H9 (cell line): ENCODE results near the gene NFAM1. TPM values are rescaled to one million over a fixed set of nuclear protein-coding genes. Genes with fewer than 3 reads are reported as not detected.

Experiments
- DNase-seq: peaks from one replicate; pipeline ENCODE4 v3.0.0-alpha.2; 2017
- H2AFZ ChIP-seq: one replicate; pipeline ENCODE4 v1.6.1; 2013; ENCODE audit warnings: mild to moderate bottlenecking, low read length, control low read depth, moderate library complexity
- H2AK5ac ChIP-seq: 2 replicates; pipeline ENCODE4 v1.6.1; 2013; ENCODE audit warnings: low read length, control low read depth, mixed read lengths; ENCODE audit not compliant: insufficient read length
- H2BK120ac ChIP-seq: one replicate; pipeline ENCODE4 v1.6.1; 2013; ENCODE audit warnings: low read depth, mild to moderate bottlenecking, low read length, control low read depth, inconsistent platforms; ENCODE audit not compliant: poor library complexity, severe bottlenecking
- H2BK12ac ChIP-seq: 2 replicates; pipeline ENCODE4 v1.6.1; 2013; ENCODE audit warnings: low read length, control low read depth, mixed read lengths, low read depth; ENCODE audit not compliant: insufficient read length
- H2BK15ac ChIP-seq: 2 replicates; pipeline ENCODE4 v1.6.1; 2013; ENCODE audit warnings: low read depth, low read length, control low read depth
- H2BK20ac ChIP-seq: one replicate; pipeline ENCODE4 v1.6.1; 2013; ENCODE audit warnings: low read depth, mild to moderate bottlenecking, low read length, control low read depth, inconsistent platforms; ENCODE audit not compliant: poor library complexity, severe bottlenecking
- H2BK5ac ChIP-seq: 2 replicates; pipeline ENCODE4 v1.6.1; 2013; ENCODE audit warnings: low read length, control low read depth, mixed read lengths; ENCODE audit not compliant: insufficient read length
- H3K14ac ChIP-seq: 2 replicates; pipeline ENCODE4 v1.6.1; 2013; ENCODE audit warnings: low read length, control low read depth; ENCODE audit not compliant: insufficient read depth
- H3K18ac ChIP-seq: 2 replicates; pipeline ENCODE4 v1.6.1; 2013; ENCODE audit warnings: low read depth, mild to moderate bottlenecking, mixed read lengths, low read length, control low read depth; ENCODE audit not compliant: insufficient read length
- H3K23ac ChIP-seq: 2 replicates; pipeline ENCODE4 v1.6.1; 2013; ENCODE audit warnings: low read length, control low read depth, mixed read lengths, low read depth; ENCODE audit not compliant: insufficient read length
- H3K23me2 ChIP-seq: 2 replicates; pipeline ENCODE4 v1.6.1; 2013; ENCODE audit warnings: low read depth, mild to moderate bottlenecking, mixed read lengths, low read length, control low read depth; ENCODE audit not compliant: insufficient read length, poor library complexity, severe bottlenecking
- H3K27ac ChIP-seq: 2 replicates; pipeline ENCODE4 v1.5.1; 2013; ENCODE audit warnings: low read length, control low read depth, mixed read lengths, low read depth; ENCODE audit not compliant: insufficient read length
- H3K27me3 ChIP-seq: 2 replicates; pipeline ENCODE4 v1.6.1; 2013; ENCODE audit warnings: low read length, control low read depth, inconsistent platforms; ENCODE audit not compliant: insufficient read depth
- H3K4ac ChIP-seq: 2 replicates; pipeline ENCODE4 v1.6.1; 2013; ENCODE audit warnings: low read depth, mild to moderate bottlenecking, control low read depth, inconsistent platforms, low read length, moderate library complexity
- H3K4me1 ChIP-seq: 2 replicates; pipeline ENCODE4 v1.6.1; 2013; ENCODE audit warnings: low read length, control low read depth, inconsistent platforms; ENCODE audit not compliant: insufficient read depth
- H3K4me2 ChIP-seq: 2 replicates; pipeline ENCODE4 v1.6.1; 2013; ENCODE audit warnings: low read length, control low read depth, mixed read lengths; ENCODE audit not compliant: insufficient read length, insufficient read depth
- H3K56ac ChIP-seq: 2 replicates; pipeline ENCODE4 v1.6.1; 2013; ENCODE audit warnings: low read depth, mild to moderate bottlenecking, mixed read lengths, low read length, control low read depth; ENCODE audit not compliant: insufficient read length
- H3K79me1 ChIP-seq: 2 replicates; pipeline ENCODE4 v1.6.1; 2013; ENCODE audit warnings: low read depth, mild to moderate bottlenecking, moderate library complexity, low read length, control low read depth, inconsistent platforms; ENCODE audit not compliant: insufficient read depth, poor library complexity, severe bottlenecking
- H3K79me2 ChIP-seq: 2 replicates; pipeline ENCODE4 v1.6.1; 2013; ENCODE audit warnings: low read length, control low read depth, inconsistent platforms; ENCODE audit not compliant: insufficient read depth
- H3K9ac ChIP-seq: 2 replicates; pipeline ENCODE4 v1.6.1; 2013; ENCODE audit warnings: low read length, control low read depth, mixed read lengths; ENCODE audit not compliant: insufficient read length; ENCODE audit errors: extremely low read depth
- H3K9me3 ChIP-seq: one replicate; pipeline ENCODE4 v1.6.1; 2013; ENCODE audit warnings: low read depth, low read length, inconsistent platforms; ENCODE audit not compliant: control insufficient read depth
- H3T11ph ChIP-seq: one replicate; pipeline ENCODE4 v1.6.1; 2013; ENCODE audit warnings: mild to moderate bottlenecking, low read length, control low read depth, inconsistent platforms
- H4K20me1 ChIP-seq: one replicate; pipeline ENCODE4 v1.6.1; 2013; ENCODE audit not compliant: control insufficient read depth, insufficient read length, insufficient read depth
- H4K5ac ChIP-seq: 2 replicates; pipeline ENCODE4 v1.6.1; 2013; ENCODE audit warnings: low read depth, mild to moderate bottlenecking, mixed read lengths, low read length, control low read depth; ENCODE audit not compliant: insufficient read length
- H4K8ac ChIP-seq: replicated peaks from 2 replicates; pipeline ENCODE4 v1.6.1; 2013; ENCODE audit warnings: low read length, control low read depth, mixed read lengths, low read depth; ENCODE audit not compliant: insufficient read length
- H4K91ac ChIP-seq: 2 replicates; pipeline ENCODE4 v1.6.1; 2013; ENCODE audit warnings: low read depth, mild to moderate bottlenecking, moderate library complexity, mixed read lengths, low read length, control low read depth; ENCODE audit not compliant: insufficient read length
- H3K27ac Mint-ChIP-seq, 3 experiments: 2 replicates in 2 of 3; 3 replicates in 1 of 3; pipeline ENCODE4 v1.8.0; 2020 to 2021; ENCODE audit warnings: mixed read lengths in 3 of 3, mild to moderate bottlenecking in 1 of 3, moderate library complexity in 1 of 3
- H3K27me3 Mint-ChIP-seq: 2 replicates; pipeline ENCODE4 v1.8.0; 2021; ENCODE audit warnings: low read depth, mild to moderate bottlenecking, moderate library complexity, mixed read lengths
- H3K36me3 Mint-ChIP-seq, 3 experiments: 2 replicates in 2 of 3; 3 replicates in 1 of 3; pipeline ENCODE4 v1.8.0; 2020 to 2021; ENCODE audit warnings: low read depth in 3 of 3, mixed read lengths in 3 of 3; ENCODE audit not compliant: insufficient read depth in 1 of 3
- H3K4me1 Mint-ChIP-seq, 2 experiments: 2 replicates each; pipeline ENCODE4 v1.8.0; 2020; ENCODE audit warnings: mixed read lengths in 2 of 2
- H3K4me3 Mint-ChIP-seq, 2 experiments: 2 replicates in 1 of 2; 3 replicates in 1 of 2; pipeline ENCODE4 v1.8.0; 2020 to 2021; ENCODE audit warnings: mild to moderate bottlenecking in 2 of 2, mixed read lengths in 2 of 2, moderate library complexity in 1 of 2
- H3K9me3 Mint-ChIP-seq, 2 experiments: 2 replicates in 1 of 2; 3 replicates in 1 of 2; pipeline ENCODE4 v1.8.0; 2020; ENCODE audit warnings: mild to moderate bottlenecking in 2 of 2, mixed read lengths in 2 of 2, moderate library complexity in 1 of 2
- CTCF ChIP-seq: fragments of 200-600 bp; sonication (generic); conservative IDR thresholded peaks from 3 replicates; pipeline ENCODE4 v1.8.0; 2021; ENCODE audit warnings: antibody characterized with exemption, mild to moderate bottlenecking
- WGBS: extraction: QIAGEN DNeasy Blood & Tissue Kit; methylation state at CpG from one replicate; pipeline ENCODE4 v1.1.7; 2013; ENCODE audit warnings: missing lambda C conversion rate, low lambda C conversion rate, mixed read lengths; ENCODE audit not compliant: insufficient read length; ENCODE audit errors: extremely low coverage; 5-methylcytosine and 5-hydroxymethylcytosine counted together
- total RNA-seq: library from RNA; stranded (reverse); gene quantifications from 2 replicates; pipeline ENCODE4 v1.2.1, GENCODE V29; 2021

The NFAM1 gene
- total RNA-seq, 1 experiment from 2014 or later, result 0.68 TPM

DNA sequence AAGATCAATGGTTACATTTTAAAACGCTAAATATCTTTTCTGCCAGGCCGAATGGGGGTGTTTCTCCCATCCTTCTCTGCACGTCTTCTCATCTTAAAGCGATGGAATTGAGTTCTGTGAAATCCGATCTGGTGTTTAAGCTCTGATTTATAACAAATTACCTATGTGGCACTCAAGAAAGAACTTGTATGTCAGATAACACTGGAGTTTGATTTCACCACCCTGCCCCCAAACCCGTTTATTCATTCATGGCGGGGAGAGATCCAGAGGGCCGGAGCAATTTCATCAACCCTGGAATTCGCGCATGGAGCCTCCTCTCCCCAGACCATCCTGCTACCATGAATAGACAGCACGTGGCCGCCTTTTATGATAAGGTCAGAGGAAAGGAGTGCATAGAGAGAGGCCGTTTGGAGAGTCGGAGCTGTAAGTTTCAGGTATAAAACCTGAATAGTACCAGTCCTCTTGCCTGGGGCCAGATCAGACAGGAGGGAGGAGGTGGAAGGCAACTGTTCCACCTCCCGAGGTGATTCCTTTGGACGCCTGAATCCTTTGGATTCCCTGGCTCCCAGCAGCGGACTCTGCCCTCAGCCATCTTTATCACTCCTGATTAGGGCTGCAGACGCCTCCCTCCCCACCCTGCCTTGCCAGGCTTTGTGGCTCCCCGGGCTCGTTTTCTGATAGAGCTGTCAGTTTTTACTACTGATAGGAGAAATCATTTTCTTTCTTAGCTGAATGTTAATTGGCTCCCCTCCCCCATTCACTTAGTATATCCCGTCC lies 27.3 kb upstream of the NFAM1 start:
- Histone ChIP-seq H3K79me2 (no peaks in the 10 kb centered on the region), H3K27me3 (no peaks in the 10 kb centered on the region), H3K9me3 (no peaks in the 10 kb centered on the region), H2AK5ac (no peak overlapping the region), H3K9ac (no peak overlapping the region), H2BK120ac (no peak overlapping the region), H2BK12ac (peak overlapping the region; percentile 94), H2BK5ac (no peak overlapping the region), H2BK20ac (no peak overlapping the region), H4K8ac (no peak overlapping the region), H3K4me2 (no peak overlapping the region), H3K27ac (no peak overlapping the region), H3K79me1 (no peaks in the 10 kb centered on the region), H3K4me1 (peaks cover 7% of the 10 kb centered on the region; the same call in 1 of the 2 replicates), H2AFZ (peak overlapping the region; percentile 26), H3T11ph (no peak overlapping the region), H2BK15ac (no peak overlapping the region), H3K18ac (peak overlapping the region; percentile 57), H3K23me2 (no peaks in the 10 kb centered on the region), H3K14ac (peak overlapping the region; percentile 24; the same call in 1 of the 2 replicates), H3K23ac (no peak overlapping the region), H3K4ac (no peak overlapping the region), H4K5ac (no peak overlapping the region), H4K91ac (no peak overlapping the region), H3K56ac (no peak overlapping the region), H4K20me1 (no peaks in the 10 kb centered on the region)
- TF ChIP-seq CTCF, result no peak
- H3K4me3 Mint-ChIP-seq, result 0 out of 5 replicates have a peak overlapping the region, but pooled peaks of 1 of the 2 experiments have one; percentile 1
- H3K4me1 Mint-ChIP-seq, result peaks cover 35 to 36% of the 10 kb centered on the region in 2 experiments
- H3K27me3 Mint-ChIP-seq, result peaks cover 39% of the 10 kb centered on the region
- no peak overlapping the region for H3K27ac Mint-ChIP-seq
- H3K9me3 Mint-ChIP-seq, result no peaks in the 10 kb centered on the region; a peak in 1 of 5 replicates
- DNase-seq, result no peak
- no CpG with 5 or more reads among the region's 21 CpGs for WGBS
- peaks cover 0 to 7% (median 0%) of the 10 kb centered on the region in 3 experiments; a peak in 2 of 7 replicates for H3K36me3 Mint-ChIP-seq
